ENCODE data around the gene TMEM221.

The TMEM221 gene

GRCh38 chr19:17424743-17425365 is 23.6 kb downstream of the TMEM221 start:
- Histone ChIP-seq H3K9me3 (ENCODE audit: control insufficient read depth, insufficient read depth, low read length) (no peaks in the 10 kb centered on the region), H3K4me1 (ENCODE audit: control insufficient read depth, insufficient read depth, low read length) (no peaks in the 10 kb centered on the region), H3K4me3 (ENCODE audit: low read depth, low read length) (peak overlapping the region; percentile 39), H3K9ac (ENCODE audit: low read depth, low read length) (no peak overlapping the region), H3K27me3 (ENCODE audit: control insufficient read depth, insufficient read depth, low read length) (no peaks in the 10 kb centered on the region), H3K36me3 (ENCODE audit: control insufficient read depth, insufficient read depth, low read length) (no peaks in the 10 kb centered on the region)

GRCh38 chr19:17423429-17424208 is 24.8 kb downstream of the TMEM221 start:
- H3K4me3 ChIP-seq (ENCODE audit: low read depth, low read length): no peak overlapping the region

DNA sequence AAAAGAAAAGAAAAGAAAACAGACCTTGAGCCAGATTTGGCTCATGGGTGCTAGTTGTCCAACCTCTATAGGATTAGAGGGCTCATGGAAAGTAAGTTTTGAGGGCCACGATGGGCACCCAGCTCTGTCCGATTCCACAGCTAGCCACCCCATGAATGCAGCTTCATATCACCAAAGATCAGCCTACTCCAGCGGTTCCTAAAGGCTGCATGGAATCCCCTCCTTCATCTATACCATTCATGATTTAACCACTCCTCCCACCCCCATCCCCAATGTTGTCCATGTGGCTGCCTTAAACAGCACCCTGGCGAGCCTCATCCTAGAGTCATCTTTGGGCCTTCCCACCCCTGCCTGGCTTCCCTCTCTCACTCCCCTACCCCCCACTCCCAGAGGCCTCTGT is 26.5 kb downstream of the TMEM221 start:
- Histone ChIP-seq H3K4me3 (ENCODE audit: low read depth, low read length) (no peak overlapping the region), H3K27me3 (ENCODE audit: control insufficient read depth, insufficient read depth, low read length) (no peaks in the 10 kb centered on the region), H3K36me3 (ENCODE audit: control insufficient read depth, insufficient read depth, low read length) (no peaks in the 10 kb centered on the region), H3K9me3 (ENCODE audit: control insufficient read depth, insufficient read depth, low read length) (no peaks in the 10 kb centered on the region), H3K4me1 (ENCODE audit: control insufficient read depth, insufficient read depth, low read length) (no peaks in the 10 kb centered on the region), H3K9ac (ENCODE audit: low read depth, low read length) (no peak overlapping the region)

More at GRCh38 chr19:17423429-17424208, 24.8 kb downstream of the TMEM221 start:
- Histone ChIP-seq H3K27me3 (ENCODE audit: control insufficient read depth, insufficient read depth, low read length) (no peaks in the 10 kb centered on the region), H3K9ac (ENCODE audit: low read depth, low read length) (no peak overlapping the region), H3K4me1 (ENCODE audit: control insufficient read depth, insufficient read depth, low read length) (no peaks in the 10 kb centered on the region), H3K36me3 (ENCODE audit: control insufficient read depth, insufficient read depth, low read length) (no peaks in the 10 kb centered on the region), H3K9me3 (ENCODE audit: control insufficient read depth, insufficient read depth, low read length) (no peaks in the 10 kb centered on the region)

DNA sequence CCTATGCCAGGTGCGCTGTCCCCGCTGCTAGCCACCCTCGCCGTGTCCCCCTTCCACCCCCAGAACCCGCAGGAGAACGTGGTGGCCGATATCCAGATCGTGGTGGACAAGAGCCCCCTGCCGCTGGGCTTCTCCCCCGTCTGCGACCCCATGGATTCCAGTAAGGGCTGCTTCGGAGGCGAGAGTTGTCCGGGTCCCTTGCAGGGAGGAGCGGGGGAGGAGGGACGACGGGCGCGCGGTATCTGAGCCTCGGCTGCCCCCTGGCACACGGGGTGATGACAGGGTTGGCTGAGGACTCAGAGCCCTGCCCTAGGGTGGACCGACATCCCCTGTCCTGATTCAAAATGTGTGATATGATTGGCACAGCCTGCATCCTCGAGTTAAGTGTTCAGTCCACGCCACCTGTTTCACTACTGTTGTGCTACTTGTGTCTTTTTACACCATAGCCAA is 28.0 kb downstream of the TMEM221 start:
- Histone ChIP-seq H3K4me3 (ENCODE audit: low read depth, low read length) (peak overlapping the region; percentile 93), H3K9ac (ENCODE audit: low read depth, low read length) (peak overlapping the region; percentile 54), H3K9me3 (ENCODE audit: control insufficient read depth, insufficient read depth, low read length) (no peaks in the 10 kb centered on the region), H3K36me3 (ENCODE audit: control insufficient read depth, insufficient read depth, low read length) (no peaks in the 10 kb centered on the region), H3K27me3 (ENCODE audit: control insufficient read depth, insufficient read depth, low read length) (no peaks in the 10 kb centered on the region), H3K4me1 (ENCODE audit: control insufficient read depth, insufficient read depth, low read length) (peaks cover 3% of the 10 kb centered on the region)

GRCh38 chr19:17419621-17420474 is 28.6 kb downstream of the TMEM221 start, which contains the start of gene MVB12A:
TSS of gene MVB12A (plus strand) at chr19:17420047. CDS start at chr19:17420136, 89 bp downstream.
- Histone ChIP-seq H3K4me3 (ENCODE audit: low read depth, low read length) (peak within 1 kb of the TSS; percentile 93), H3K36me3 (ENCODE audit: control insufficient read depth, insufficient read depth, low read length) (no peaks in the 10 kb centered on the region), H3K9me3 (ENCODE audit: control insufficient read depth, insufficient read depth, low read length) (no peaks in the 10 kb centered on the region), H3K9ac (ENCODE audit: low read depth, low read length) (peak within 1 kb of the TSS; percentile 78), H3K27me3 (ENCODE audit: control insufficient read depth, insufficient read depth, low read length) (no peaks in the 10 kb centered on the region), H3K4me1 (ENCODE audit: control insufficient read depth, insufficient read depth, low read length) (peaks cover 4% of the 10 kb centered on the region)

- H3K9me3 ChIP-seq (ENCODE audit: control insufficient read depth, insufficient read depth, low read length): no peaks in the 10 kb centered on the region
- H3K4me3 ChIP-seq (ENCODE audit: low read depth, low read length): peak overlapping the region; percentile 53
- no peaks in the 10 kb centered on the region for H3K36me3 ChIP-seq (ENCODE audit: control insufficient read depth, insufficient read depth, low read length)
- peaks cover 7% of the 10 kb centered on the region for H3K4me1 ChIP-seq (ENCODE audit: control insufficient read depth, insufficient read depth, low read length)
- H3K9ac ChIP-seq (ENCODE audit: low read depth, low read length): peak overlapping the region; percentile 78
- H3K27me3 ChIP-seq (ENCODE audit: control insufficient read depth, insufficient read depth, low read length): no peaks in the 10 kb centered on the region
Observed at GRCh38 chr19:17419154-17419620, 29.3 kb downstream of the TMEM221 start.

GRCh38 chr19:17418710-17419109 is 29.8 kb downstream of the TMEM221 start:
- H3K4me1 ChIP-seq (ENCODE audit: control insufficient read depth, insufficient read depth, low read length): peaks cover 7% of the 10 kb centered on the region
- H3K27me3 ChIP-seq (ENCODE audit: control insufficient read depth, insufficient read depth, low read length): peaks cover 1% of the 10 kb centered on the region
- no peaks in the 10 kb centered on the region for H3K9me3 ChIP-seq (ENCODE audit: control insufficient read depth, insufficient read depth, low read length)
- peak overlapping the region; percentile 53 for H3K4me3 ChIP-seq (ENCODE audit: low read depth, low read length)
- no peak overlapping the region for H3K9ac ChIP-seq (ENCODE audit: low read depth, low read length)
- H3K36me3 ChIP-seq (ENCODE audit: control insufficient read depth, insufficient read depth, low read length): no peaks in the 10 kb centered on the region

DNA sequence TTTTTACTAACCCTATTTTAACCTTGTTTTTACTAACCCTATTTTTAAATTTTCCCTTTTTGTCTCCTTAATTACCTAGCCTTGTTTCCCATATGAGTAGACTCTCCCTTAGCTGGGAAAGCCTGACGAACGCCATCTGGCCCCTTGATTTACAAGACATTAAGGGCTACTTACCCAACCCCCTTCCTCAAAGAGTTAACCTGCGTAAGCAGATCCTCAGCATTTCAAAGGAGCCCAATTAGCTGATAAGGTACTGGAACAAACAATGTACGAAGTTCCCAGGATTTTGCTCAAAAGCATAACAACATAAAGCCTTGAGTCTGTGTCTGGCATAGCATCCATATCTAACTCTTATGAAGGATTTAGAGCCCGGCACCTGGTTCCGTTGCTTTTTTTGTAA is 33.3 kb downstream of the TMEM221 start:
- no peaks in the 10 kb centered on the region for H3K9me3 ChIP-seq (ENCODE audit: control insufficient read depth, insufficient read depth, low read length)
- peaks cover 11% of the 10 kb centered on the region for H3K4me1 ChIP-seq (ENCODE audit: control insufficient read depth, insufficient read depth, low read length)
- H3K36me3 ChIP-seq (ENCODE audit: control insufficient read depth, insufficient read depth, low read length): no peaks in the 10 kb centered on the region
- no peak overlapping the region for H3K9ac ChIP-seq (ENCODE audit: low read depth, low read length)
- peaks cover 3% of the 10 kb centered on the region for H3K27me3 ChIP-seq (ENCODE audit: control insufficient read depth, insufficient read depth, low read length)
- peak overlapping the region; percentile 27 for H3K4me3 ChIP-seq (ENCODE audit: low read depth, low read length)

GRCh38 chr19:17414097-17414496 is 34.4 kb downstream of the TMEM221 start:
- Histone ChIP-seq H3K4me3 (ENCODE audit: low read depth, low read length) (no peak overlapping the region), H3K36me3 (ENCODE audit: control insufficient read depth, insufficient read depth, low read length) (no peaks in the 10 kb centered on the region), H3K9me3 (ENCODE audit: control insufficient read depth, insufficient read depth, low read length) (no peaks in the 10 kb centered on the region), H3K27me3 (ENCODE audit: control insufficient read depth, insufficient read depth, low read length) (peaks cover 3% of the 10 kb centered on the region), H3K4me1 (ENCODE audit: control insufficient read depth, insufficient read depth, low read length) (peaks cover 11% of the 10 kb centered on the region), H3K9ac (ENCODE audit: low read depth, low read length) (no peak overlapping the region)

GRCh38 chr19:17411801-17412200 is 36.7 kb downstream of the TMEM221 start:
- Histone ChIP-seq H3K4me1 (ENCODE audit: control insufficient read depth, insufficient read depth, low read length) (peaks cover 11% of the 10 kb centered on the region), H3K4me3 (ENCODE audit: low read depth, low read length) (no peak overlapping the region), H3K36me3 (ENCODE audit: control insufficient read depth, insufficient read depth, low read length) (no peaks in the 10 kb centered on the region), H3K9me3 (ENCODE audit: control insufficient read depth, insufficient read depth, low read length) (no peaks in the 10 kb centered on the region), H3K9ac (ENCODE audit: low read depth, low read length) (no peak overlapping the region), H3K27me3 (ENCODE audit: control insufficient read depth, insufficient read depth, low read length) (peaks cover 3% of the 10 kb centered on the region)

DNA sequence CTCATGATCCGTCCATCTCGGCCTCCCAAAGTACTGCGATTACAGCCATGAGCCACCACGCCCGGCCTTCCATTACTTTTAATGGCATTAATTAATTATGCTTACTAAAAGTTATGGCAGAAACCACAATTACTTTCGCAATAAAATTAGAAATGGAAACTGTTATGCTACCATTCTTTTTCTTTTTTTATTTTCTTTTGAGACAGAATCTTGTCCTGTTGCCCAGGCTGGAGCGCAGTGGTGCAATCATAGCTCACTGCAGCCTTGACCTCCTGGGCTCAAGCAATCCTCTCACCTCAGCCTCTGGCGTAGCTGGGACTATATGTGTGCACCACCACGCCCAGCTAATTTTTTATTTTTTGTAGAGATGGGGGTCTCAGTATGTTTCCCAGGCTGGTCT is 38.5 kb downstream of the TMEM221 start:
- H3K4me1 ChIP-seq (ENCODE audit: control insufficient read depth, insufficient read depth, low read length): peaks cover 8% of the 10 kb centered on the region
- no peak overlapping the region for H3K4me3 ChIP-seq (ENCODE audit: low read depth, low read length)
- H3K9me3 ChIP-seq (ENCODE audit: control insufficient read depth, insufficient read depth, low read length): no peaks in the 10 kb centered on the region
- no peaks in the 10 kb centered on the region for H3K36me3 ChIP-seq (ENCODE audit: control insufficient read depth, insufficient read depth, low read length)
- H3K9ac ChIP-seq (ENCODE audit: low read depth, low read length): no peak overlapping the region
- H3K27me3 ChIP-seq (ENCODE audit: control insufficient read depth, insufficient read depth, low read length): peaks cover 3% of the 10 kb centered on the region
